Stimulated activated CD8-positive, alpha-beta memory T cell treated with anti-CD3 and anti-CD28 coated beads, Interleukin-2, amount 100 ng/mL, for 48 hours (primary cell): ENCODE results near the gene SSU72.

Source experiments
- DNase-seq, 2 donors: peaks; one replicate each; pipeline ENCODE4 v3.0.0-alpha.2; 2020; ENCODE audit warnings: low read depth in 2 of 2

The SSU72 gene

DNA sequence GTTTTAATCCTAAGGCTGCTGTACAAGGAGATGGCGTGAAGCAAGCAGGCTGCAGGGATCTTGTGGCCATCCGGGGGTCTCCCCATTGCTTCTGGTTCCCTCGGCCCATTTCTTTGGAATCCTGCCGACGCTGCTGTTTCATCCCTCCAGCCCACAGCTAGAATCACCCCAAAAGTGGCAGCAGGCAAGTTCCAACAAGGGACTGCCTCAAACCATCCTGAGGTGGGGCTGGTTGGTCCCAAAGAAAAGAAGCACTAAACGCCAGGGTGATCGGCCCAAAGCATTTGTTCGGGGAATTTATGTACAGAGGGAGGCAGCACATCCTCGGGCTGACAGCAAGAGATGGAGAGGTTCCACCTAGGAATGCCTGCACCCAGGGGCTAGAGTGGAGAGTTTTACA is 36.1 kb upstream of the SSU72 start:
- DNase-seq, result no peak

- no peak for DNase-seq
These were observed 35.3 kb upstream of the SSU72 start for GRCh38 chr1:1609822-1610485.

GRCh38 chr1:1606232-1606631 is 31.6 kb upstream of the SSU72 start:
- DNase-seq, result no peak

- no peak for DNase-seq
These were observed 31.1 kb upstream of the SSU72 start for GRCh38 chr1:1605724-1606123.

DNA sequence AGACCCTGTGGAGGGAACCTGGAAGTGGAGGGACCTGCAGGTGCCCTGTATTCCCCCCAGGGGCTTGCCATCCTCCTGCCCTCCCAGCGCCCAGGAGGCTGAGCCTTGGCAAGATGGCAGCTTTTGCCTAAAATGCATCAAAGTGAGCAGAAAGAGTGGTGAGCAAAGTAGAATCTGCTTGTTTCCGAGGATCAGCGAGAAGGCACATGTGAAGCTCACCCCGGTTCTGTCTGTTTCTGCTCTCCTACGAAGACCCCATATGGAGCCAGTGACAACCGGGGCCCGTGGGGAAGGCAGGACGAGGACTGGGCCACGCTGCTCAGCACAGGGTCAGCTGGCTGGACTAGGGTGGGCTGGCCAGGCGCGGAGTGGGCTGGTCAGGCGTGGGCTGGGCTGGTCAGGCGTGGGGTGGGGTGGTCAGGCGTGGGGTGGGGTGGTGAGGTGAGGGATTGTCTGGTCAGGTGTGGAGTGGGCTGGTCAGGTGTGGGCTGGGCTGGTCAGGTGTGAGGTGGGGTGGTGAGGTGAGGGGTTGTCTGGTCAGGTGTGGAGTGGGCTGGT is 30.4 kb upstream of the SSU72 start:
- no peak for DNase-seq

- no peak for DNase-seq
These were observed 29.8 kb upstream of the SSU72 start for GRCh38 chr1:1604374-1605033.

DNA sequence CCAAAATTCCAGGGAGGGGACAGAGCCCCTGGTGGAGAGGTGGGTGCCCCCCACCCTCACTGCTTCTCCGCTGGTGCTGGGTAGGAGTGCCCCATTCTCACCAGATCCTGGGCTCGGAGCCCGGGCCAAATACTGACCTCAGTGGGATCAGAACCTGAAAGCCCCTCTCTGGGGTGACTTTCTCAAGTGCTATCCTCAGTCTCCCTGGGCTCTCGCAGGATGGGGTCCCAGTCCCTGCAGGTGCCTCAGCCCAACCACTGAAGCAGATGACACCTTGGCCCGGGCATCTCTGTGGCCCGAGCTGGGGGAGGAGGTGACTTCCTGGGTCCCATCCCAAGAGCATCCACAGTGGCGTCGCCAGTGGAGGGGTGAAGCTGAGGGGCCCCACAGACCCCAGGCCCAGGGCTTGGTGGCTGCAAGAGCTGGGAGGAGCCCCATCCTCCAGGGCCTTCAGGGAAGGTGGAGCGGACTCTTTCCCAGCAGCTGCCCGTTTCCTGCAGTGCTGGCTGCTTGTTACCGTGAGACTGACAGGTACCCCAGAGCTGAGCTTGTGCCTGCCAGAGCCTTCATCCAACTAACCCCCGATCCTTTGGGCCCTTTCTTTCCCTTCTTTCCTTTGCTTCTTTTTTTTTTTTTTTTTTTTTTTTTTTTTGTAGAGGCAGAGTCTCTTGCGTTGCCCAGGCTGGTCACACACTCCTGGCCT is 29.2 kb upstream of the SSU72 start:
- no peak for DNase-seq

- no peak for DNase-seq
These were observed 28.4 kb upstream of the SSU72 start for GRCh38 chr1:1602968-1603506.

GRCh38 chr1:1602304-1602967 is 27.8 kb upstream of the SSU72 start:
- DNase-seq, result no peak

DNA sequence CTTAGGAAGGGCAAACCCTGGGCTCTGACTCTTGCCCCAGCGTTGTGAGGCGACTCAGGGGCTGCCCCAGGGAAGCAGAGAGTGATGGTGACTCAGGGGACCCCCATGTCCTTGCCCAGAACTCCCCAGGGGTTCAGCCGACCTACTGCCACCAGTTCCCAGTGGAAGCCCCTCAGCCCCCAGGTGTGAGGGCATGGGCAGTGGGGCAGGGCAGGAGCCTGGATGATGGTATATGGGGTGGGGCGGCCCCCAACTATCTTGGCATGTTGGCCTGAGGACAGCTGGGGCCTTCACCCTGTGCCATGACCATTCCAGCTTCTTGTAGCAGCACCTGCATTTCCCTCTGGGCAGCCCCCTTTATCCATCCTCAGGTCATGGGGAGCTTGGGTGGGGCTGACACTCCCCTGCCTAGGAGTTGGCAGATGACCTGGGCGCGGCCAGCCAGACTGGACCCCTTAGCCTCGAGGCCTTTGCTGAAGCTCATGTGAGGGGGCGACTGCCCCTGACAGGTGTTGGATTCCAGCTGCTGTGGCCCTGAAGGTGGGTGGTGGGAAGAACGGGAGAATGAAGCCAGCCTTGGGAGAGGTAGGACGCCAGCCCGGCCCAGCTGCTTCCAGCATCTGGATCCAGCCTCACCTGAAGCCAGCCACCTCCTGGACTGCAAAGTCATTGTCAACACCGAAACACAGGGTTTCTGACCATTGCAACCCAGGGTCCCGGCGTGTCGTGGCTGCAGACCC is 27.1 kb upstream of the SSU72 start:
- DNase-seq, result no peak

GRCh38 chr1:1600861-1601563 is 26.3 kb upstream of the SSU72 start:
- no peak for DNase-seq

GRCh38 chr1:1599935-1600860 is 25.5 kb upstream of the SSU72 start, which contains the start of gene FNDC10:
TSS of gene FNDC10 (minus strand) at chr1:1600135. CDS start at chr1:1600015, 120 bp downstream.
- DNase-seq, result no peak

- no peak for DNase-seq
These were observed 24.6 kb upstream of the SSU72 start for GRCh38 chr1:1599030-1599934.

DNA sequence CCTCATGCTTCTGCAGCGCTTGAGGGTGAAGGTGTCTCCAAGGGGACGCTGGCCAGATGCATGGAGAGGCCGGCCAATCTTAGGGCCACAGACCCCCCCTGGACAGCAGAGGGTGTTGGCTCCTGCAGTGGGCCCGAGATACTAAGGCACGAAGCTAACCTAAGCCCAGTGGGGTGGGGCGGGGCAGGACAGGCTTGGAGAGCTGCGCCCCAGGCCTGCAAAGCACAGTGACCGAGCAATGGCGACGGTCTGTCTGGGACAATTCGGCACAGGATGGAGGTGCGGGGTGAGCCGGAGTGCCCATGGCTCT is 24.0 kb upstream of the SSU72 start:
- DNase-seq, result no peak

DNA sequence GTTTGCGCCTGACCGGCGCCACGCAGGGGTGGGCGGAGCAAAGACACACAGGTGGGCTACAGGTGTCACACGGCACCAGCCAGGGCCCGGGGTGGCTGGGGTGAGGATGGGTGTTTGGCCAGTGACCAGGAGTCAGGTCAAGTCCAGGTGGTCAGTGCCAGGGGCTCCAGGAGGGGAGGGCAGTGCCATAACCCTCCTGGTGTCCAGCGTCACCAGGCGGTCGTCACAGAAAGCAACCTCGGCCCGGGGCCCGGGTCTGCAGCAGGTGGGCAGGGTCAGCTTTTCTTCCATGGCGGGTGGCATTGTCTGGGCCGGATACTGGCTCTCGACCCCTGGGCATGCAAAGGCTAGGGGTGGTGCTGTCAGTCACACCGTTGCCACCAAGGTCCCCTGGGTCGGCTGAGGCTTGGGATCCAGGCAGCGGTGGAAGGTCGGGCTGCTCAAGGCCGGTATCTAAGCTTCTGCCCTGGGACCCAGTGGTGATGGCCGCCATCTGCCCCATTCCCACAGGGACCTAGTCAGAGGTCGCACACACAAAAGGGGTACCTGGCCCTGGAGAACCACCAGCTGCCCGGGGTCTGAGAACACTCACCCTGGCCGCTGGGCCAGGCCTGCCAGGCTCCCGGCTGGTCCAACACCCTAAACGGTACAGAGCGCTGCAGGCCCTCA is 23.5 kb upstream of the SSU72 start:
- no peak for DNase-seq

GRCh38 chr1:1597275-1597930 is 22.7 kb upstream of the SSU72 start:
- no peak for DNase-seq

DNA sequence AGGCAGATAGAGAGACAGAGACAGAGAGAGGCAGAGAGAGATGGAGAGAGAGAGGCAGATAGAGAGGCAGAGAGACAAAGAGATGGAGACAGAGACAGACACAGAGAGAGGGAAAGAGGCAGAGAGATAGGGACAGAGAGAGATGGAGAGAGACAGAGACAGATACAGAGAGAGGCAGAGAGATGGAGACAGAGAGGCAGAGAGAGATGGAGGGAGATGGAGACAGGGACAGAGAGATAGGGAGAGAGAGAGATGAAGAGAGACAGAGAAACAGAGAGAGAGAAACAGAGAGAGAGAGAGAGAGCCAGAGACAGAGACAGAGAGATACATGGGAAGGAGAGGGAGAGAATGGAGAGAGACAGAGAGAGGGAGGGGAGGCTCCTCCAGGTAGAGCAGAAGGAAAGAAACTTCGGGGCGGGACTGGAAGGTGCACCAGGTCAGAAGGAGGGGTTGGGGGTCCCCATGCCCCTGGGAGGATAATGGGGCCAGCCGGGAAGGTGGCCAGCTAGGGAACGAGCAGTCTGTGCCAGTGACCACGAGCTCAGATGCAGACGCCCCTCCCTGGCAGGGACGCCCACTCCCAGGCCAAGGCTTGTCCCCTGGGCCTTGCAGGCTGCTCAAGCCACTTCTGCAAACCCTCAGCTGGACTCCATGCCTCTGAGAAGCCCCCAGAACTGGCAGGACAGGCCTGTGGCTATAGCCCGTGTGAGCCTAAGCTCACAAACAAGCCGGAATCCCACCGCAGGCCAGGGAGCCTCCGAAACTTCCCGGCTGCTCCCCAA is 22.0 kb upstream of the SSU72 start:
- no peak for DNase-seq
